PC-3 (cell line): Measurements from ENCODE around the gene SMARCD3.

Experiments
- EZH2 ChIP-seq: fragments of 300-600 bp; sonication (generic); IDR thresholded peaks from one replicate; pipeline ENCODE4 v1.6.1; 2017; ENCODE audit warnings: antibody characterized with exemption, mild to moderate bottlenecking, low read length; ENCODE audit not compliant: unreplicated experiment
- TF ChIP-seq, protein P1 (sequence below): fragments of 300-600 bp; sonication (generic); conservative IDR thresholded peaks from 2 replicates; pipeline ENCODE4 v1.5.1; 2017; ENCODE audit warnings: antibody characterized with exemption, low read depth, mild to moderate bottlenecking, low read length

DNA sequence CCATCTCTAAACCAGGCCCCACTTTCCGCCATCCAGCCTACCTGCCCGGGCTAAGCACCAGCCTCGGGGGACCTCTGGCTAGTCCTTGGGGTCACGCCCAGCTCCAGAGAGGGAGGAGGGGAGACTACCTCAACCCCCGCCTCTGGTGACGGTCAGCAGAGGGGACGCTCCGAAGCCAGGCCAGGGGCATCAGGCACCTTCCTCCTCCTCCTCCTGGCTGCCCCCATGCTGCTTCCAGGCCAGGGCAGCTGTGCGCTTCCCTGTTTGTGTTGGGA lies 4.0 kb upstream of the SMARCD3 start:
- TF ChIP-seq, protein P1, sequence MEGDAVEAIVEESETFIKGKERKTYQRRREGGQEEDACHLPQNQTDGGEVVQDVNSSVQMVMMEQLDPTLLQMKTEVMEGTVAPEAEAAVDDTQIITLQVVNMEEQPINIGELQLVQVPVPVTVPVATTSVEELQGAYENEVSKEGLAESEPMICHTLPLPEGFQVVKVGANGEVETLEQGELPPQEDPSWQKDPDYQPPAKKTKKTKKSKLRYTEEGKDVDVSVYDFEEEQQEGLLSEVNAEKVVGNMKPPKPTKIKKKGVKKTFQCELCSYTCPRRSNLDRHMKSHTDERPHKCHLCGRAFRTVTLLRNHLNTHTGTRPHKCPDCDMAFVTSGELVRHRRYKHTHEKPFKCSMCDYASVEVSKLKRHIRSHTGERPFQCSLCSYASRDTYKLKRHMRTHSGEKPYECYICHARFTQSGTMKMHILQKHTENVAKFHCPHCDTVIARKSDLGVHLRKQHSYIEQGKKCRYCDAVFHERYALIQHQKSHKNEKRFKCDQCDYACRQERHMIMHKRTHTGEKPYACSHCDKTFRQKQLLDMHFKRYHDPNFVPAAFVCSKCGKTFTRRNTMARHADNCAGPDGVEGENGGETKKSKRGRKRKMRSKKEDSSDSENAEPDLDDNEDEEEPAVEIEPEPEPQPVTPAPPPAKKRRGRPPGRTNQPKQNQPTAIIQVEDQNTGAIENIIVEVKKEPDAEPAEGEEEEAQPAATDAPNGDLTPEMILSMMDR, result no peak
- TF ChIP-seq EZH2, result no peak
